Ramos (cell line): ENCODE measurements around the gene TESK1.

Source experiments
- in situ Hi-C: fragments of 300-500 bp; cut with MboI; formaldehyde crosslinking; loops from one replicate; pipeline ENCODE4 v1.14.3; 2022; ENCODE audit warnings: low sequenced_read_pairs; ENCODE audit not compliant: unreplicated experiment

TESK1 gene

DNA sequence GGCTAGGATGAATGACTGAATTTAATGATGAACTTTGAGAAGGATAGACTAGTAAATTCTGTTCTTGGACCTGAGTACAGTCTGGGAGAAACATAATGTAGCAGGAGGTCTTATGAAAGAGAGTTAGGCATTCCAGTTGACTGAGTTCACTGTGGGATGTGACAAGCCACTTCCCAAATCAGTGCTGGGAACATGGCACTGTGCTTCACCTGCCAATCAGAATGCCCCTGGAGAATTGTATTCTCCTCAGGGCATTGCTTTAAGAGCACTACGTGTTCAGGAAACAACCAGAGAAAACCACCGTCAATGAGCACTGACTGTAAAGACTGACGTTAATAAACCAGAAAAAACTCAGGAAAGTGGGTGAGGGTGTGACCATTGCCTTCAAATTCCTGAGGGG, 54.3 kb downstream of the TESK1 start:
- in situ Hi-C loops, result loop anchor here (10.0 kb wide), 1 partner anchor 55 kb away; the partner anchor contains the start of gene TESK1
